H9 (cell line): Measurements from ENCODE around the gene SLC18B1. TPM values are rescaled to one million over a fixed set of nuclear protein-coding genes. Genes with fewer than 3 reads are reported as not detected.
A peak's percentile ranks its signal among the peaks of the same experiment; 100 is the strongest.
"Not testable (repeated sequence)": the region's sequence is repeated elsewhere in the genome, so short reads cannot be mapped to it uniquely, and the experiment has no call there.

Experiments
- DNase-seq: peaks from one replicate; pipeline ENCODE4 v3.0.0-alpha.2; 2017
- H2AFZ ChIP-seq: one replicate; pipeline ENCODE4 v1.6.1; 2013; ENCODE audit warnings: mild to moderate bottlenecking, low read length, control low read depth, moderate library complexity
- H2AK5ac ChIP-seq: 2 replicates; pipeline ENCODE4 v1.6.1; 2013; ENCODE audit warnings: low read length, control low read depth, mixed read lengths; ENCODE audit not compliant: insufficient read length
- H2BK120ac ChIP-seq: one replicate; pipeline ENCODE4 v1.6.1; 2013; ENCODE audit warnings: low read depth, mild to moderate bottlenecking, low read length, control low read depth, inconsistent platforms; ENCODE audit not compliant: poor library complexity, severe bottlenecking
- H2BK12ac ChIP-seq: 2 replicates; pipeline ENCODE4 v1.6.1; 2013; ENCODE audit warnings: low read length, control low read depth, mixed read lengths, low read depth; ENCODE audit not compliant: insufficient read length
- H2BK15ac ChIP-seq: 2 replicates; pipeline ENCODE4 v1.6.1; 2013; ENCODE audit warnings: low read depth, low read length, control low read depth
- H2BK20ac ChIP-seq: one replicate; pipeline ENCODE4 v1.6.1; 2013; ENCODE audit warnings: low read depth, mild to moderate bottlenecking, low read length, control low read depth, inconsistent platforms; ENCODE audit not compliant: poor library complexity, severe bottlenecking
- H2BK5ac ChIP-seq: 2 replicates; pipeline ENCODE4 v1.6.1; 2013; ENCODE audit warnings: low read length, control low read depth, mixed read lengths; ENCODE audit not compliant: insufficient read length
- H3K14ac ChIP-seq: 2 replicates; pipeline ENCODE4 v1.6.1; 2013; ENCODE audit warnings: low read length, control low read depth; ENCODE audit not compliant: insufficient read depth
- H3K18ac ChIP-seq: 2 replicates; pipeline ENCODE4 v1.6.1; 2013; ENCODE audit warnings: low read depth, mild to moderate bottlenecking, mixed read lengths, low read length, control low read depth; ENCODE audit not compliant: insufficient read length
- H3K23ac ChIP-seq: 2 replicates; pipeline ENCODE4 v1.6.1; 2013; ENCODE audit warnings: low read length, control low read depth, mixed read lengths, low read depth; ENCODE audit not compliant: insufficient read length
- H3K23me2 ChIP-seq: 2 replicates; pipeline ENCODE4 v1.6.1; 2013; ENCODE audit warnings: low read depth, mild to moderate bottlenecking, mixed read lengths, low read length, control low read depth; ENCODE audit not compliant: insufficient read length, poor library complexity, severe bottlenecking
- H3K27ac ChIP-seq: 2 replicates; pipeline ENCODE4 v1.5.1; 2013; ENCODE audit warnings: low read length, control low read depth, mixed read lengths, low read depth; ENCODE audit not compliant: insufficient read length
- H3K27me3 ChIP-seq: 2 replicates; pipeline ENCODE4 v1.6.1; 2013; ENCODE audit warnings: low read length, control low read depth, inconsistent platforms; ENCODE audit not compliant: insufficient read depth
- H3K4ac ChIP-seq: 2 replicates; pipeline ENCODE4 v1.6.1; 2013; ENCODE audit warnings: low read depth, mild to moderate bottlenecking, control low read depth, inconsistent platforms, low read length, moderate library complexity
- H3K4me1 ChIP-seq: 2 replicates; pipeline ENCODE4 v1.6.1; 2013; ENCODE audit warnings: low read length, control low read depth, inconsistent platforms; ENCODE audit not compliant: insufficient read depth
- H3K4me2 ChIP-seq: 2 replicates; pipeline ENCODE4 v1.6.1; 2013; ENCODE audit warnings: low read length, control low read depth, mixed read lengths; ENCODE audit not compliant: insufficient read length, insufficient read depth
- H3K56ac ChIP-seq: 2 replicates; pipeline ENCODE4 v1.6.1; 2013; ENCODE audit warnings: low read depth, mild to moderate bottlenecking, mixed read lengths, low read length, control low read depth; ENCODE audit not compliant: insufficient read length
- H3K79me1 ChIP-seq: 2 replicates; pipeline ENCODE4 v1.6.1; 2013; ENCODE audit warnings: low read depth, mild to moderate bottlenecking, moderate library complexity, low read length, control low read depth, inconsistent platforms; ENCODE audit not compliant: insufficient read depth, poor library complexity, severe bottlenecking
- H3K79me2 ChIP-seq: 2 replicates; pipeline ENCODE4 v1.6.1; 2013; ENCODE audit warnings: low read length, control low read depth, inconsistent platforms; ENCODE audit not compliant: insufficient read depth
- H3K9ac ChIP-seq: 2 replicates; pipeline ENCODE4 v1.6.1; 2013; ENCODE audit warnings: low read length, control low read depth, mixed read lengths; ENCODE audit not compliant: insufficient read length; ENCODE audit errors: extremely low read depth
- H3K9me3 ChIP-seq: one replicate; pipeline ENCODE4 v1.6.1; 2013; ENCODE audit warnings: low read depth, low read length, inconsistent platforms; ENCODE audit not compliant: control insufficient read depth
- H3T11ph ChIP-seq: one replicate; pipeline ENCODE4 v1.6.1; 2013; ENCODE audit warnings: mild to moderate bottlenecking, low read length, control low read depth, inconsistent platforms
- H4K20me1 ChIP-seq: one replicate; pipeline ENCODE4 v1.6.1; 2013; ENCODE audit not compliant: control insufficient read depth, insufficient read length, insufficient read depth
- H4K5ac ChIP-seq: 2 replicates; pipeline ENCODE4 v1.6.1; 2013; ENCODE audit warnings: low read depth, mild to moderate bottlenecking, mixed read lengths, low read length, control low read depth; ENCODE audit not compliant: insufficient read length
- H4K8ac ChIP-seq: replicated peaks from 2 replicates; pipeline ENCODE4 v1.6.1; 2013; ENCODE audit warnings: low read length, control low read depth, mixed read lengths, low read depth; ENCODE audit not compliant: insufficient read length
- H4K91ac ChIP-seq: 2 replicates; pipeline ENCODE4 v1.6.1; 2013; ENCODE audit warnings: low read depth, mild to moderate bottlenecking, moderate library complexity, mixed read lengths, low read length, control low read depth; ENCODE audit not compliant: insufficient read length
- H3K27ac Mint-ChIP-seq, 3 experiments: 2 replicates in 2 of 3; 3 replicates in 1 of 3; pipeline ENCODE4 v1.8.0; 2020 to 2021; ENCODE audit warnings: mixed read lengths in 3 of 3, mild to moderate bottlenecking in 1 of 3, moderate library complexity in 1 of 3
- H3K27me3 Mint-ChIP-seq: 2 replicates; pipeline ENCODE4 v1.8.0; 2021; ENCODE audit warnings: low read depth, mild to moderate bottlenecking, moderate library complexity, mixed read lengths
- H3K36me3 Mint-ChIP-seq, 3 experiments: 2 replicates in 2 of 3; 3 replicates in 1 of 3; pipeline ENCODE4 v1.8.0; 2020 to 2021; ENCODE audit warnings: low read depth in 3 of 3, mixed read lengths in 3 of 3; ENCODE audit not compliant: insufficient read depth in 1 of 3
- H3K4me1 Mint-ChIP-seq, 2 experiments: 2 replicates each; pipeline ENCODE4 v1.8.0; 2020; ENCODE audit warnings: mixed read lengths in 2 of 2
- H3K4me3 Mint-ChIP-seq, 2 experiments: 2 replicates in 1 of 2; 3 replicates in 1 of 2; pipeline ENCODE4 v1.8.0; 2020 to 2021; ENCODE audit warnings: mild to moderate bottlenecking in 2 of 2, mixed read lengths in 2 of 2, moderate library complexity in 1 of 2
- H3K9me3 Mint-ChIP-seq, 2 experiments: 2 replicates in 1 of 2; 3 replicates in 1 of 2; pipeline ENCODE4 v1.8.0; 2020; ENCODE audit warnings: mild to moderate bottlenecking in 2 of 2, mixed read lengths in 2 of 2, moderate library complexity in 1 of 2
- CTCF ChIP-seq: fragments of 200-600 bp; sonication (generic); conservative IDR thresholded peaks from 3 replicates; pipeline ENCODE4 v1.8.0; 2021; ENCODE audit warnings: antibody characterized with exemption, mild to moderate bottlenecking
- WGBS: extraction: QIAGEN DNeasy Blood & Tissue Kit; methylation state at CpG from one replicate; pipeline ENCODE4 v1.1.7; 2013; ENCODE audit warnings: missing lambda C conversion rate, low lambda C conversion rate, mixed read lengths; ENCODE audit not compliant: insufficient read length; ENCODE audit errors: extremely low coverage; 5-methylcytosine and 5-hydroxymethylcytosine counted together
- total RNA-seq: library from RNA; stranded (reverse); gene quantifications from 2 replicates; pipeline ENCODE4 v1.2.1, GENCODE V29; 2021

Gene SLC18B1
- total RNA-seq, 1 experiment from 2014 or later = 19.8 TPM

DNA sequence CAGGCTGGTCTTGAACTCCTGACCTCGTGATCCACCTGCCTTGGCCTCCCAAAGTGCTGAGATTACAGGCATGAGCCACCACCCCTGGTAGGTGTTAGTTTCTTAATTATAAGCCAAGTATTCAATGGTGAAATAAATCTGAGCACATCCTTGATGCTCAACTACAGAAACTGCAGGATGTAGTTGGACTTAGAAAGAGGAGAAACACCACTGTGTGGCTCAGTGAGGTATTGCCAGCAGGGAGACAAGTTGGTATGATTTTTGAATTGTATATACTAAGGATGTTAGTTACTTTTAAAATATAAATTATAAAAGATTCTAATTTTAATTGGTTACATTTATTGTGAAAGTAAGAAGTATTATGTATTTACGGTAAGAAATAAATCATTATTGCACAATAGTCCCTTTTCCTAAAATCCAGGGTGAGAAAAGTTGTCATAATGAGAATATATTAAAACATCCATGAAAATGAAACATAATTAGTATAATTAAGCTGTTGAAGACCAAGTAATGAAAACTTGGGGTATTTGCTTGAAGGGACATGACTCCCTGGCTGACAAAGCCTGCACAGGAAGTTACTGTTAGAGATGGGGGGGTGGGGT is 17.6 kb downstream of the SLC18B1 start:
- Histone ChIP-seq H2BK20ac (no peak overlapping the region), H2BK5ac (no peak overlapping the region), H3K79me1 (no peaks in the 10 kb centered on the region), H3K4me2 (no peak overlapping the region), H4K91ac (no peak overlapping the region), H3K56ac (no peak overlapping the region), H4K5ac (no peak overlapping the region), H2AFZ (no peak overlapping the region), H3K27ac (no peak overlapping the region), H3K9me3 (no peaks in the 10 kb centered on the region), H4K20me1 (no peaks in the 10 kb centered on the region), H4K8ac (no peak overlapping the region), H3K27me3 (no peaks in the 10 kb centered on the region), H3K18ac (no peak overlapping the region), H3K4ac (no peak overlapping the region), H3K4me1 (no peaks in the 10 kb centered on the region), H3K79me2 (no peaks in the 10 kb centered on the region), H2AK5ac (no peak overlapping the region), H3K14ac (no peak overlapping the region), H2BK15ac (no peak overlapping the region), H3K23me2 (no peaks in the 10 kb centered on the region), H2BK120ac (no peak overlapping the region), H2BK12ac (no peak overlapping the region), H3K9ac (no peak overlapping the region), H3T11ph (no peak overlapping the region), H3K23ac (no peak overlapping the region)
- H3K4me3 Mint-ChIP-seq = no peak overlapping the region
- no peak overlapping the region for H3K27ac Mint-ChIP-seq
- DNase-seq = no peak
- peaks cover 15 to 39% (median 33%) of the 10 kb centered on the region in 3 experiments; a peak in 6 of 7 replicates for H3K36me3 Mint-ChIP-seq
- TF ChIP-seq CTCF = peak; percentile 49
- WGBS = no CpG with 5 or more reads among the region's 2 CpGs
- H3K4me1 Mint-ChIP-seq = no peaks in the 10 kb centered on the region
- H3K27me3 Mint-ChIP-seq = no peaks in the 10 kb centered on the region
- no peaks in the 10 kb centered on the region for H3K9me3 Mint-ChIP-seq

- not testable (repeated sequence) for H3K23me2 ChIP-seq, H3K14ac ChIP-seq, H2BK5ac ChIP-seq, H2AFZ ChIP-seq, H4K91ac ChIP-seq, H3K23ac ChIP-seq, H2BK20ac ChIP-seq, H3K79me2 ChIP-seq, H3K27me3 Mint-ChIP-seq, H3K27ac ChIP-seq, H3K4me3 Mint-ChIP-seq, H4K20me1 ChIP-seq, H3T11ph ChIP-seq, H3K9me3 ChIP-seq, H3K9me3 Mint-ChIP-seq, H3K18ac ChIP-seq, H3K4me1 ChIP-seq, H4K8ac ChIP-seq, H3K27me3 ChIP-seq, H3K4ac ChIP-seq, H3K4me2 ChIP-seq, H4K5ac ChIP-seq, H3K4me1 Mint-ChIP-seq, H3K9ac ChIP-seq, H2BK120ac ChIP-seq, H2BK15ac ChIP-seq, H2BK12ac ChIP-seq, H3K56ac ChIP-seq, DNase-seq, H3K79me1 ChIP-seq, H2AK5ac ChIP-seq
- WGBS = no CpG with 5 or more reads among the region's 8 CpGs
- peak overlapping the region in 1 of 3 experiments; percentile 13; a peak in 1 of 7 replicates for H3K27ac Mint-ChIP-seq
- peaks cover 10 to 41% (median 23%) of the 10 kb centered on the region in 3 experiments; a peak in 6 of 7 replicates for H3K36me3 Mint-ChIP-seq
These were observed 20.6 kb downstream of the SLC18B1 start for GRCh38 chr6:132777881-132778280.
